H1 (cell line): Measurements from ENCODE around the gene DLK1. TPM values are rescaled to one million over a fixed set of nuclear protein-coding genes. Genes with fewer than 3 reads are reported as not detected.

Experiments
- CTCF ChIA-PET: fragments of 300-600 bp; sonication (Branson Sonifier 250); formaldehyde crosslinking; loops from one replicate; lab custom pipeline; 2021; ENCODE audit not compliant: partially characterized antibody; lab: Charles Lee
- POLR2A ChIA-PET: fragments of 300-600 bp; sonication (Branson Sonifier 250); formaldehyde crosslinking; loops from one replicate; lab custom pipeline; 2021; ENCODE audit warnings: inconsistent platforms; ENCODE audit not compliant: partially characterized antibody; lab: Charles Lee
- DNase-seq, 2 experiments: peaks; one replicate each; pipeline versions ENCODE4 v3.0.0 to v3.0.0-alpha.2; 2010 to 2022; ENCODE audit warnings: low spot score in 2 of 2, low read depth in 1 of 2, mixed read lengths in 1 of 2
- FAIRE-seq: peaks from 2 replicates; lab custom pipeline; 2011; peaks lifted over from hg19 to GRCh38; lab: Jason Lieb, UNC
- H2AFZ ChIP-seq: 2 replicates; pipeline ENCODE4 v1.8.1; 2012; ENCODE audit warnings: low read length, inconsistent platforms
- H2AK5ac ChIP-seq: 2 replicates; pipeline ENCODE4 v1.6.1; 2013; ENCODE audit warnings: low read depth, low read length
- H2BK120ac ChIP-seq: replicated peaks from 2 replicates; pipeline ENCODE3; 2013; ENCODE audit warnings: low read depth, low read length, inconsistent platforms
- H2BK12ac ChIP-seq: 2 replicates; pipeline ENCODE4 v1.6.1; 2013; ENCODE audit warnings: low read depth, low read length
- H2BK15ac ChIP-seq: 2 replicates; pipeline ENCODE4 v1.6.1; 2013; ENCODE audit warnings: low read length
- H2BK20ac ChIP-seq: 2 replicates; pipeline ENCODE4 v1.6.1; 2013; ENCODE audit warnings: low read length
- H2BK5ac ChIP-seq: 2 replicates; pipeline ENCODE4 v1.6.1; 2013; ENCODE audit warnings: low read depth, low read length
- H3K14ac ChIP-seq: 2 replicates; pipeline ENCODE4 v1.6.1; 2013; ENCODE audit warnings: inconsistent platforms; ENCODE audit not compliant: insufficient read length
- H3K18ac ChIP-seq: 2 replicates; pipeline ENCODE4 v1.6.1; 2013; ENCODE audit warnings: low read length; ENCODE audit errors: extremely low read depth
- H3K23ac ChIP-seq: 2 replicates; pipeline ENCODE4 v1.6.1; 2013; ENCODE audit warnings: inconsistent platforms; ENCODE audit not compliant: insufficient read length
- H3K23me2 ChIP-seq: 2 replicates; pipeline ENCODE4 v1.6.1; 2013; ENCODE audit warnings: low read depth, low read length
- H3K27ac ChIP-seq: 2 replicates; pipeline ENCODE4 v1.6.1; 2011; ENCODE audit warnings: low read depth, low read length, inconsistent platforms
- H3K27me3 ChIP-seq, 4 experiments: replicated peaks in 1 of 4; 1 replicate in 1 of 4; 2 replicates in 3 of 4; pipeline versions ENCODE4 v1.6.1 to v1.8.1; 2011 to 2013; ENCODE audit warnings: low read length in 3 of 4, mild to moderate bottlenecking in 3 of 4, inconsistent platforms in 2 of 4, mixed read lengths in 2 of 4, moderate library complexity in 1 of 4; ENCODE audit not compliant: control insufficient read depth in 3 of 4, insufficient read depth in 3 of 4; ENCODE audit errors: extremely low read depth in 1 of 4
- H3K36me3 ChIP-seq, 4 experiments: 2 replicates each; pipeline versions ENCODE4 v1.6.1 to v1.8.1; 2011 to 2013; ENCODE audit warnings: mild to moderate bottlenecking in 4 of 4, low read length in 3 of 4, moderate library complexity in 2 of 4, control low read depth in 1 of 4, inconsistent platforms in 1 of 4; ENCODE audit not compliant: insufficient read depth in 4 of 4, control insufficient read depth in 2 of 4
- H3K4ac ChIP-seq: replicated peaks from 2 replicates; pipeline ENCODE3; 2013; ENCODE audit warnings: low read length, low read depth, mixed read lengths, inconsistent platforms; ENCODE audit not compliant: insufficient read length
- H3K4me1 ChIP-seq, 4 experiments: replicated peaks in 1 of 4; 1 replicate in 1 of 4; 2 replicates in 3 of 4; pipeline versions ENCODE4 v1.6.1 to v1.8.1; 2011 to 2013; ENCODE audit warnings: low read length in 3 of 4, inconsistent platforms in 2 of 4, mixed read lengths in 1 of 4; ENCODE audit not compliant: insufficient read depth in 4 of 4, control insufficient read depth in 3 of 4
- H3K4me2 ChIP-seq, 2 experiments: 2 replicates each; pipeline versions ENCODE4 v1.6.1 to v1.8.1; 2011 to 2013; ENCODE audit warnings: low read depth in 2 of 2, low read length in 2 of 2, control low read depth in 1 of 2, inconsistent platforms in 1 of 2, mild to moderate bottlenecking in 1 of 2; ENCODE audit not compliant: insufficient read depth in 1 of 2
- H3K4me3 ChIP-seq, 4 experiments: fragments of 200-600, 300-600 bp in 1 of 4; sonication (generic), shearing (Covaris generic), sonication (Bioruptor Twin) in 1 of 4; 2 replicates each; pipeline versions ENCODE4 v1.5.1 to v1.8.1; 2011 to 2016; ENCODE audit warnings: low read length in 4 of 4, low read depth in 3 of 4, control low read depth in 2 of 4, inconsistent platforms in 2 of 4, mild to moderate bottlenecking in 2 of 4, mixed read lengths in 1 of 4, moderate library complexity in 1 of 4; ENCODE audit not compliant: insufficient read depth in 2 of 4; ENCODE audit errors: extremely low read depth in 1 of 4
- H3K56ac ChIP-seq: replicated peaks from 2 replicates; pipeline ENCODE3; 2013; ENCODE audit warnings: low read depth, mild to moderate bottlenecking, mixed read lengths, low read length, inconsistent platforms; ENCODE audit not compliant: insufficient read length
- H3K79me1 ChIP-seq: 2 replicates; pipeline ENCODE4 v1.6.1; 2013; ENCODE audit warnings: low read depth, low read length, control low read depth
- H3K79me2 ChIP-seq, 2 experiments: 2 replicates each; pipeline versions ENCODE4 v1.6.1 to v1.8.1; 2012 to 2013; ENCODE audit warnings: low read length in 2 of 2, mild to moderate bottlenecking in 2 of 2, inconsistent platforms in 1 of 2; ENCODE audit not compliant: insufficient read depth in 2 of 2, control insufficient read depth in 1 of 2
- H3K9ac ChIP-seq, 4 experiments: replicated peaks in 1 of 4; 1 replicate in 1 of 4; 2 replicates in 3 of 4; pipeline versions ENCODE4 v1.6.1 to v1.8.1; 2011 to 2013; ENCODE audit warnings: low read depth in 3 of 4, low read length in 3 of 4, control low read depth in 2 of 4, mild to moderate bottlenecking in 2 of 4, moderate library complexity in 2 of 4, inconsistent platforms in 1 of 4; ENCODE audit errors: extremely low read depth in 1 of 4
- H3K9me3 ChIP-seq, 2 experiments: 2 replicates each; pipeline versions ENCODE4 v1.6.1 to v1.8.1; 2012 to 2013; ENCODE audit warnings: mild to moderate bottlenecking in 2 of 2, moderate library complexity in 2 of 2, control low read depth in 1 of 2, inconsistent platforms in 1 of 2, low read depth in 1 of 2, low read length in 1 of 2, mixed read lengths in 1 of 2; ENCODE audit not compliant: insufficient read depth in 2 of 2
- H4K20me1 ChIP-seq, 2 experiments: replicated peaks in 1 of 2; 2 replicates each; pipeline versions ENCODE3 to v1.8.1; 2011 to 2013; ENCODE audit warnings: inconsistent platforms in 2 of 2, low read length in 2 of 2, mild to moderate bottlenecking in 1 of 2; ENCODE audit not compliant: insufficient read depth in 2 of 2, control insufficient read depth in 1 of 2
- H4K5ac ChIP-seq: 2 replicates; pipeline ENCODE4 v1.6.1; 2013; ENCODE audit warnings: low read length, low read depth, mixed read lengths, inconsistent platforms; ENCODE audit not compliant: insufficient read length
- H4K8ac ChIP-seq: 2 replicates; pipeline ENCODE4 v1.8.0; 2013; ENCODE audit warnings: mild to moderate bottlenecking, moderate library complexity, low read length, inconsistent platforms; ENCODE audit not compliant: insufficient read depth; ENCODE audit errors: extremely low read depth
- H4K91ac ChIP-seq: replicated peaks from 2 replicates; pipeline ENCODE3; 2013; ENCODE audit warnings: low read length, mixed read lengths, inconsistent platforms; ENCODE audit not compliant: insufficient read length
- CBX8 ChIP-seq: fragments of 300-800, 300-1000 bp; sonication (generic); IDR thresholded peaks from 2 replicates; pipeline ENCODE4 v1.7.1; 2016; ENCODE audit warnings: low read depth, low read length, borderline replicate concordance
- CHD1 ChIP-seq: IDR thresholded peaks from 2 replicates; pipeline ENCODE4 v1.6.1; 2012; ENCODE audit warnings: low read depth, low read length, improper control_type of control experiment
- GTF2F1 ChIP-seq: IDR thresholded peaks from 2 replicates; pipeline ENCODE4 v1.6.1; 2012; ENCODE audit warnings: low read depth, low read length, improper control_type of control experiment, borderline replicate concordance
- HDAC2 ChIP-seq, 2 experiments: fragments of 300-600 bp in 1 of 2; sonication (generic) in 1 of 2; IDR thresholded peaks; 2 replicates each; pipeline ENCODE4 v1.6.1; 2011 to 2012; ENCODE audit warnings: low read depth in 2 of 2, low read length in 2 of 2, mild to moderate bottlenecking in 2 of 2, moderate library complexity in 2 of 2, borderline replicate concordance in 1 of 2, inconsistent platforms in 1 of 2
- HDAC6 ChIP-seq: IDR thresholded peaks from one replicate; pipeline ENCODE4 v1.7.1; 2012; ENCODE audit warnings: low read depth, mild to moderate bottlenecking, inconsistent platforms, low read length, moderate library complexity
- JUN ChIP-seq: IDR thresholded peaks from 2 replicates; pipeline ENCODE4 v1.6.1; 2011; ENCODE audit warnings: low read depth, mild to moderate bottlenecking, improper control_type of control experiment, low read length
- PHF8 ChIP-seq: fragments of 200-600 bp; sonication (generic); conservative IDR thresholded peaks from 2 replicates; pipeline ENCODE4 v1.7.1; 2012; ENCODE audit warnings: low read depth, mild to moderate bottlenecking, inconsistent platforms, low read length, moderate library complexity
- RAD21 ChIP-seq, 2 experiments: IDR thresholded peaks in 1 of 2; conservative IDR thresholded peaks in 1 of 2; 2 replicates each; pipeline ENCODE4 v1.6.1; 2011; ENCODE audit warnings: low read depth in 2 of 2, low read length in 2 of 2, improper control_type of control experiment in 1 of 2, inconsistent platforms in 1 of 2, mild to moderate bottlenecking in 1 of 2, moderate library complexity in 1 of 2
- RNF2 ChIP-seq: fragments of 200-900, 300-1000 bp; sonication (generic); IDR thresholded peaks from 2 replicates; pipeline ENCODE4 v1.7.1; 2016; ENCODE audit warnings: borderline replicate concordance, low read depth, mild to moderate bottlenecking, antibody characterized with exemption, low read length; ENCODE audit not compliant: poor library complexity, severe bottlenecking; ENCODE audit errors: missing control alignments
- TAF7 ChIP-seq: optimal IDR thresholded peaks from 2 replicates; pipeline ENCODE3; 2011; ENCODE audit warnings: low read depth, mild to moderate bottlenecking, inconsistent platforms, low read length, moderate library complexity, borderline replicate concordance
- WGBS, 2 experiments: shearing (Covaris generic) in 1 of 2; methylation state at CpG; one replicate each; pipeline versions ENCODE4 v1.1.6 to v1.1.7; 2013 to 2015; ENCODE audit warnings: low lambda C conversion rate in 2 of 2, mixed read lengths in 2 of 2, inconsistent platforms in 1 of 2, low coverage in 1 of 2, missing lambda C conversion rate in 1 of 2; ENCODE audit not compliant: insufficient replicate concordance in 2 of 2, insufficient coverage in 1 of 2, insufficient read length in 1 of 2; ENCODE audit errors: extremely low coverage in 1 of 2, missing lambda C conversion rate in 1 of 2; 5-methylcytosine and 5-hydroxymethylcytosine counted together
- polyA plus RNA-seq, 7 experiments: library from polyadenylated mRNA; depleted of rRNA in 3 of 7; stranded (reverse) in 5 of 7; unstranded in 2 of 7; fragments of >200 nt in 5 of 7; fragments of 200-250 nt in 2 of 7; gene quantifications; 1 replicate in 5 of 7; 2 replicates in 1 of 7; 4 replicates in 1 of 7; pipeline versions ENCODE4 v1.2.1 to v1.2.3, GENCODE V29; 2011 to 2013; ENCODE audit warnings: missing spikeins in 2 of 7, mixed read lengths in 2 of 7
- total RNA-seq: library from RNA; stranded (reverse); fragmentation: NEBNext Ultra II Directional; extraction: Animal tissue kit (Norgen Biotek cat#: 25700); gene quantifications from 2 replicates; pipeline ENCODE4 v1.2.1, GENCODE V29; 2021
- TF ChIP-seq, protein P1 (sequence below): IDR thresholded peaks from 2 replicates; pipeline ENCODE4 v1.6.1; 2012; ENCODE audit warnings: inconsistent platforms
- TF ChIP-seq, protein P2 (sequence below): IDR thresholded peaks from 2 replicates; pipeline ENCODE4 v1.6.1; 2012; ENCODE audit warnings: inconsistent platforms

The DLK1 gene
- total and polyA plus RNA-seq, 2 of the 8 experiments (the other 6 are each of a cell fraction or from before 2014, with no cell fraction given), result 1.3 to 2.4 TPM

DNA sequence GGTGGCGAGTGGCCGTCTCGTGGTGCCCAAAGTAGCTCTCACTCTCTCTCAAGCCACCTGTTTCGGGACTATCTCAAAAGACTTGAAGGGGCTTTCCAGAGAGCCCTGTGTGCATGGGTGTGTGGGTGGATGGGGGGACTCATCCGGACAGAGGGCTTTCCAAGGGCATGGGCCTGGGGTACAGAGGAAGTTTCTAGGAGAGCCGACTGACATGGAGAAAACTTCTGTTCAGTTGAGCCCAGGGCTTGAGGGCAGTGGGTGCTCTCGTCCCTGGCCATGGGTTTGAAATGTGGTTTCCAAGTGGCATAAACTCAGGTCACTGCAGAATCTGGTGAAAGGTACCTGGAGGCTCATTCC is 51.8 kb downstream of the DLK1 start:
- Histone ChIP-seq H3K36me3 (no peaks in the 10 kb centered on the region), H2BK5ac (no peak overlapping the region), H4K8ac (no peak overlapping the region; the same call in 1 of the 2 replicates), H3K4me1 (no peaks in the 10 kb centered on the region), H4K91ac (no peak overlapping the region), H2BK120ac (no peak overlapping the region), H3K4me2 (no peak overlapping the region), H3K4ac (no peak overlapping the region), H3K23me2 (no peaks in the 10 kb centered on the region), H3K4me3 (no peak overlapping the region), H2AK5ac (no peak overlapping the region), H2BK20ac (no peak overlapping the region), H3K79me2 (no peaks in the 10 kb centered on the region), H3K9me3 (no peaks in the 10 kb centered on the region), H3K79me1 (no peaks in the 10 kb centered on the region), H3K18ac (no peak overlapping the region), H2AFZ (no peak overlapping the region), H4K20me1 (no peaks in the 10 kb centered on the region), H3K27me3 (no peaks in the 10 kb centered on the region; a peak in 1 of 7 replicates), H2BK15ac (no peak overlapping the region), H3K23ac (no peak overlapping the region), H2BK12ac (no peak overlapping the region), H3K9ac (no peak overlapping the region), H3K56ac (no peak overlapping the region), H3K14ac (no peak overlapping the region), H3K27ac (no peak overlapping the region), H4K5ac (no peak overlapping the region)
- FAIRE-seq (no peak), DNase-seq (no peak)
- WGBS, 2 experiments, result 89% methylated on average over 7 of the region's 7 CpGs; no CpG with 5 or more reads in 1 of the 2 experiments
- POLR2A ChIA-PET, result no interaction called here
- CTCF ChIA-PET, result interaction anchor here (0.7 kb wide), 1 partner anchor 121 kb away, joined by 3 read pairs; no protein-coding TSS in a partner anchor
- TF ChIP-seq, protein P1, sequence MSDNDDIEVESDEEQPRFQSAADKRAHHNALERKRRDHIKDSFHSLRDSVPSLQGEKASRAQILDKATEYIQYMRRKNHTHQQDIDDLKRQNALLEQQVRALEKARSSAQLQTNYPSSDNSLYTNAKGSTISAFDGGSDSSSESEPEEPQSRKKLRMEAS, result no peak
- TF ChIP-seq CHD1 (no peak), RAD21 (IDR thresholded peaks at IDR 0.05 in 1 of 2, conservative IDR thresholded peaks at IDR 0.05 in 1 of 2; ENCODE audit: low read depth in 2 of 2, low read length in 2 of 2) (no peak), HDAC6 (no peak), CBX8 (no peak), JUN (no peak), TAF7 (no peak), HDAC2 (IDR thresholded peaks at IDR 0.05; ENCODE audit: borderline replicate concordance in 1 of 2, low read depth in 2 of 2, low read length in 2 of 2) (no peak), GTF2F1 (no peak), RNF2 (no peak), PHF8 (no peak)
- TF ChIP-seq, protein P2, sequence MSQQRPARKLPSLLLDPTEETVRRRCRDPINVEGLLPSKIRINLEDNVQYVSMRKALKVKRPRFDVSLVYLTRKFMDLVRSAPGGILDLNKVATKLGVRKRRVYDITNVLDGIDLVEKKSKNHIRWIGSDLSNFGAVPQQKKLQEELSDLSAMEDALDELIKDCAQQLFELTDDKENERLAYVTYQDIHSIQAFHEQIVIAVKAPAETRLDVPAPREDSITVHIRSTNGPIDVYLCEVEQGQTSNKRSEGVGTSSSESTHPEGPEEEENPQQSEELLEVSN, result no peak
